CD4-positive, alpha-beta T cell treated with Interleukin-1 beta for 1 hour (primary cell): ENCODE measurements around the gene TRIO.
A peak's percentile ranks its signal among the peaks of the same experiment; 100 is the strongest.
"Not testable (repeated sequence)": the region's sequence is repeated elsewhere in the genome, so short reads cannot be mapped to it uniquely, and the experiment has no call there.

Experiments
- DNase-seq, 2 donors: peaks; one replicate each; pipeline ENCODE4 v3.0.0-alpha.2; 2020 to 2022

Gene TRIO

DNA sequence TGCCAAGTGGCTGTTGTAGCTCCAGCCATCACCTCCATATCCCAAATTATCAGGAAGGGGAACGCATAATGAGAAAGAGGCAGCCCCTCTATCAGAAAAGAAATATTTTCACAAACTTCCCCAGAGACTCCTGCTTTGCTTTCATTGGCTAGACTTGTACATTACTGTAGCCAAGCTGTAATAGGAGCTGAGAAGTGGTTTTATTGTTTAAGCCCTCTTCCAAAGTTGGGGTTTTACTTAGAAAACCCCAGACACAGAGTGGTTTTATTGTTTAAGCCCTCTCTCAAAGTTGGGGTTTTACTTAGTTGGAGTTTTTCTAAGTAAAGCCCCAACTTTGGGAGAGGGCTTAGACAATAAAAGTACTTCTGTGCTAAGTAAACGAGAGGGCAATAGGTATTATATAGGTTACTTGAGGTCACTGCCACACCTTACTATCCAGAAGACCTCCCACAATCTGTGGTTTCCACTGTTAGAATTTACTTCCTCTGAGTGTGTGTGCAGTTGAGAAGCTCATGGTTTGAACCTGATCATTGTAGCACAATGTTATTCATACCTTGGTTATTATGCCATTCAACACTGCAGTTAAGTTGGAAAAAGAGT is 222.8 kb downstream of the TRIO start:
- DNase-seq: peak in 1 of 2 donors; percentile 23

DNA sequence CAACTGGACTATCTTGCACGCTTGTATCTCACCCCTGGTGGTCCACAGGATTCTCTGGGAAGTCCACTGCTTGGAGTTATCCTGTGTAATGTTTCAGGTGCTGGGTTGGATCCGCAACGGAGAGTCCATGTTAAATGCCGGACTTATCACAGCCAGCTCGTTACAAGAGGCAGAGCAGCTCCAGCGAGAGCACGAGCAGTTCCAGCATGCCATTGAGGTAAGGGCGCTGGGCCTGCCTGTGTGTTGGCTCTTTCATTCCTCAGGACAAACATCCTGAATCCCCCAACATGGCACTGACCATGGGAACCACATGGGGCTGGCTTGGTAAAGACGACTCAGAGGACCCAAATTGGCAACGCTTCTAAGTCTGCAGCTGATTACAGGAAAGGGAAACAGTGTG is 223.6 kb downstream of the TRIO start:
- no peak for DNase-seq

DNA sequence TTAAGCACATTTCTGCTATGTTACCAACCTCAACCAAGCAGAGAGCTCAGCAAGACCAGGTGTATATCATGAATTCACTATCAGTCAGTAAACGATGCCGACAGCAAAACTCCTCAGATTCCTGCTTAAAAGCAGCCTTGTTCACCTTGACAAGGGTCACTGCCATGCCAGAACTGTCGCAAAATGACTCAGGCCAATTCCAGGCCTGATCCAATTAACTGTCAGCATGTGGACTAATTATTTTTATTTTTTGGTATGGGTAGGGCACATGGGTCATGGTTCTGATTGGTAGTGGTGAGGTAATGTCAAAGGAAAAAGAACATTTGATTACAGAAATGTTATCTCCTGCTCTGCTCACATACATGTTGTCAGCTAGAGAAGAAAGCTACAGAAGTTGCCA is 224.2 kb downstream of the TRIO start:
- no peak for DNase-seq

DNA sequence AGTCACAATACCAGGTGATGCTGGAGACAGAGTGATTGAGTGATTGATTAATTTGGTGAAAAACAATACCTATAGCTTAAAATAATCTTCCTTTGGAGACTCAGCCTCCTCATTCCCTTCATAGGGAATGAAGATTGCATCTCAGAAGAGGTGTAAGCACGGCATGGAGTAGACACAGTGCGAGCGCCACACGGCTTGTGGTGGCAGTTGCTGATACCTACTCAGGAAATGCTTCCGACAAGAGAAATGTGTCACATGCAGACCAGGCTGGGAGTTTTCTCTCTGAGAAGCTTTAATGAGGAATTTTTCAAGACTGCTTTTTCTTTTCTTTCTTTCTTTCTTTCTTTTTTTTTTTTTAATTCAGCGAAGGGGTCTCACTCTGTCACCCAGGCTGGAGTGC is 226.6 kb downstream of the TRIO start:
- no peak for DNase-seq

DNA sequence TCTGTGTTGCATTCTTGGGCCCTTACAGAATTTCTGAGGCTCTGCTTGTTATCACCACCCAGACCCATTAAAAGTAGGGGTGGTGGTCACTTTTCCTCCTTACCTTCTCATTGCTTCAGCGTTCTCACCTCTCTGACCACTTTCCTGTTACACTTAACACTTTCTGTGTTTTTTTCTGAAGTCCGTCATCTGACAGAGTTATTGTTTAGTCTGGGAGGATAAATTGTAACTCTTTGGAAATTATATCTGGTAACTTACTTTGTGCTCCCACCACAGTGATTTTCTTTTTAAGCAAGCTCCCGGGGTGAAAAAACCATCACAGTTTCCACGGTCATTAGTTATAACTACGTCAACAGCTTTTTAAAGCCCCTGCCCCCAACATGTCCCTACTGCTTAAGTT is 227.2 kb downstream of the TRIO start:
- DNase-seq: no peak

DNA sequence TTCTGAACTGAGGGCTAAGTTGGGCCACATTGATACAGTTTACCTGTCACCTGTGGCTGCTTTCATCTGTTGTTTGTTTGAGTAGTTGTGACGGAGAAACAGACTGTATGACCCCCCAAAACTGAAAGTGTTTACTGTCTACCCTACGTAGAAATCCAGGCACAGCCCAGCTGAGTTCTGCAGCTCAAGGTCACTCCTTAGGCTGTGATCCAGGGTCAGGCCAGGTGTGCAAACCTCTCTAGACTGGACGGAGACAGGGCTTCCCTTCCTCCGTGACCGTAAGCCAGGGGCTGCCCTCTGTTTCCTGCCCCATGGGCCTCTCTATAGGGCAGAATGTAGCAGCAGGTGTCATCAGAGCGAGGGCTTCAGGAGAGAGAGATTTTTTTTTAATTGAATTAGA is 230.5 kb downstream of the TRIO start:
- DNase-seq: no peak

DNA sequence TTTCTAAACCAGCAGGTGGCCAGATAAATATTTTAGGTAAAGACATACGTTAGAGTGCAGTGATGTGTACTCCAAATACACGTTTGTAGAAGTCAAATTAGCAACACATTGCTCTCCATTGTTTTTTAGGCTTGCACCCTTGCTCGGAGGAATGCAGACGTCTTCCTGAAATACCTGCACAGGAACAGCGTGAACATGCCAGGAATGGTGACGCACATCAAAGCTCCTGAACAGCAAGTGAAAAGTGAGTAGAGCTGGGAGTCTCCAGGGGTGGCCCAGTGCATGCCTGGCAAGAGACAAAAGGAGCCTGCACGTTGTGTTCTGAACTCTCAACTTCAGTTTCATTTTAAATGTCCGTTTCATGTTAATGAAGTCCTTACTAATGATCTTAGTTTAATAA is 231.0 kb downstream of the TRIO start:
- DNase-seq: no peak

DNA sequence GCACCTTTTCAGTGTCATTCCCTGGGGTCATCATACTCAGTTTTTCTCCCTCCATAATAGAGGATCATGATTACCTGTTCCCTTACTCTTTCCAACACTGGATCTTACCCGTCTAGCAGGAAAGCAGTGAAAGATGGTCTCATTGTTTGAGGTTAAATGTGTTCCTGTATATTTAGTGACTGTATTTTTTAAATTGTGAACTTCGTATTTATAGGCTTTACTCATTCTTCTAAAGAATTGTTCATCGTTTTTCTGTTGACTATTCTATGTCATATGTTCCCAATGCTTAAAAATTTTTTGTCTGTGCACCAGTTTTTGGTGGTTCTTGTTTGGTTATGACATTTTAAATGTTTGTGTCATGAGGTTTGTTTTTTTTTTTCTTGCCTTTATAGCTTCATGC is 233.6 kb downstream of the TRIO start:
- DNase-seq: no peak

DNA sequence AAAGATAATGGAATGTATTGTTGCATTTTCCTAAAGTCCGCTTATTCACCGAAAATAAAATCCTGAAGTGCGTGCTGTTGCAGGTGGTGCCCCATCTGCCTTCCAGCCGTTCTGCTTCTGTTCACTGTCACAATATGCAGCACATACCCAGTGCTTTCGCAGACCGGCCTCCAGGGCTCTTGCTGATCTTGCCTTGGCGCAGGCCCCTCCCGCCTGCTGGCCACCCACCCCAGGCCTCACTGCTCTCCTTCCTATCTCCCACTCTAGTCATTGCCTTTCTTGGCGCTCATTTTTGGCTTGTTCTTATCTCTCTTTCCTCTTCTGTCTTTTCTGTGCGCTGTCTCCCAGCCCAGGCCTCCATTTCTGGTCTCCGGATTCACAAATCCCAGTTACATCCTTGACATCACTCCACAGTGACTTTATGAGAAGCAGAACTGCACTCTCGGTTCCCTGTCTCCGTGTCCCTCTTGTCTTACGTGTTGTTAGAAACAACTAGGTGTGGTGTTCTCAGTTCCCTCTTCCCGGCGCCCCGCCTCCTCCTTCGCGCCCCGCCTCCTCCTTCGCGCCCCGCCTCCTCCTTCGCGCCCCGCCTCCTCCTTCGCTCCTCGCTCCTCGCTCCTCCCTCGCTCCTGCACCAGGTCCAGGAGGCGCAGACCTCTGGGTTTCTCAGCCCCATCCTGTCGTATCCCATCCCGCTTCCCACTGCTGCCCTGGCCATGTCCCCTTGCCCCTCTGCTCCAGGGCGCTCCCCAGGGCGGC is 236.8 kb downstream of the TRIO start:
- DNase-seq: no peak

DNA sequence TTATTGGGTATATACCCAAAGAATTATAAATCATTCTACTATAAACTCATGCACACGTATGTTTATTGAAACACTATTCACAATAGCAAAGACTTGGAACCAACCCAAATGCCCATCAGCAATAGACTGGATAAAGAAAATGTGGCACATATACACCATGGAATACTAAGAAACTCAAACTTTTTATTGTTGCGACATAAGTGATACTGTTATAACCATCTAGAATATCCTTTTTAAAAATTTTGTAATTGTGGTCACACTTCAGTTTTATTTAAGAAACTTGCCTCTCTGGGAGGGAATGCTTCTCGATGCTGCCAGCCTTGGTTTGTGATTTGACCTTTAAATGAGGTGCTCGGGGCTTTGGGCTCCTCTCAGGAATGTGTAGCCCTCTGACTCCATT is 237.6 kb downstream of the TRIO start:
- DNase-seq: no peak

DNA sequence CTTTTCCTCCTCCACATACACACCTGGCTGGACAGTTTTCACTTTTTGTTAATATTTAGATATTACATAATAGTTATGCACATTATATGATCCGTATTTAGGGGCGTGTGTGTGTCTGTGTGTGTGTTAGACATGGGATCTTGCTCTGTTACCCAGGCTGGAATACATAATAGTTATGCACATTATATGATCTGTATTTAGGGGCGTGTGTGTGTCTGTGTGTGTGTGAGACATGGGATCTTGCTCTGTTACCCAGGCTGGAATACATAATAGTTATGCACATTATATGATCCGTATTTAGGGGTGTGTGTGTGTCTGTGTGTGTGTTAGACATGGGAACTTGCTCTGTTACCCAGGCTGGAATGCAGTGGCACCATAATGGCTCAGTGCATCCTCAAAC is 239.5 kb downstream of the TRIO start:
- no peak for DNase-seq

DNA sequence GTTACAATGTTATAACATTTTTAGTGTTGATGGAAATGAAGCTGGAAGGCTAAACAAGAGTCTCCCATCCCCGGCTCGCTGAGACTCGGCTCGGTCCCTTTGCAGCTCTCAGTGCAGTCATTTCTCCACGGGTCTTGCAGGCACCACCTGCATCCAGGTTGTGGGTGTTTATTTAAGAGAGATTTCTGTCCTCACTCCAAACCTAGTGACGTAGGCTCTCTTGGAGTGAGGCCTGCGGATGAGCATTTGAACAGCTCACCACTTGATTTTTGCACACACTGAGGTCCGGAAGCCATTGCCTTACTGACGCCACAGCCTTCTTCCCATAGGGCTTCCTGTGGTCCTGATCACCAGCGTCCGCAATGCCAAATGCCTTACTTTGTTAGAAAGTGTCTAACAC is 240.8 kb downstream of the TRIO start:
- no peak for DNase-seq

DNA sequence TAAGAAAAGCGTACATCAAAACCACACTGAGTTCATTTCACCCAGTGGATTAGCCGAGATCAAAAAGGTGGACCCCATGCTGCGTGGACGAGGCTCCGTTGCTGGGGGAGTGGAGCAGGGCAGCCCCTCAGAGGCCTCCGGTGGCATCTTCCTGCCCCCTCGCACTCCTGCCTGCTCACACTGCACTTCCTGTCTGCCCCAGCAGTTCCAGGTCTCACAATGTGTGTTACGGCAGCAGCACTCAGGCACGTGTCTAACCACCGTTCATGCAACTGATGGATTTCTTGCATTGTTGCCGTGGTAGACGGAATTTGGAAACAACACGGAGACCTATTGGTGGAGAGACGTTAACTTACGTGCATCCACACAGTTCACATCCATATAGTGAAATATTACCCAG is 241.9 kb downstream of the TRIO start:
- no peak for DNase-seq

DNA sequence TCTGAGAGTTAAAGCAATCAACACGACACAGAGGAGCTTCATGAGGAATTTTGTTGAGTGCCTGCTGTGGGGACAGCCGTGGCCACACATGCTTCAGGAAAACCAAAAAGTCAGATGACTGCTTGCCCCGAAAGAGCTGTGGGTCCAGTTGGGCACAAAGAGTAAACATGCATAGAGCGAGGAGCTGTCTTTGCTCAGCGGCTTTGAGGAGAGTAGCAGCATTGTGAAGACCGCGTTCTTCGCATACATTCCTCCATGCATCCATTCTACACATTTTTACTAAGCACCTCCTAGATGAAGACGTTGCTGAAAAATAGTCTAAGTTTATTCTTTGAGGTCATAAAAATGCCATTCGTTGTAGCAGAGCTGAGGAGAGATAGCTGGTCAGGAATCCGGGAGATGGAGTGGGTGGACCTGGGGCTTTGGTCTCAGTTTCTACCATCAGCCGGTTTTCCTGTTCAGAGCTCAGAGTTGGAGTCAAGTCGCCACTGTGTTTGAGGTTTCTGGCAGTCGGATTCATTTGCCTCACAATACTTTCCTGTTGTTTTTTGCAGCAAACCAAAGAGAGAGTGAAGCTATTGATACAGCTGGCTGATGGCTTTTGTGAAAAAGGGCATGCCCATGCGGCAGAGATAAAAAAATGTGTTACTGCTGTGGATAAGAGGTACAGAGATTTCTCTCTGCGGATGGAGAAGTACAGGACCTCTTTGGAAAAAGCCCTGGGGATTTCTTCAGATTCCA is 243.9 kb downstream of the TRIO start:
- DNase-seq: no peak

DNA sequence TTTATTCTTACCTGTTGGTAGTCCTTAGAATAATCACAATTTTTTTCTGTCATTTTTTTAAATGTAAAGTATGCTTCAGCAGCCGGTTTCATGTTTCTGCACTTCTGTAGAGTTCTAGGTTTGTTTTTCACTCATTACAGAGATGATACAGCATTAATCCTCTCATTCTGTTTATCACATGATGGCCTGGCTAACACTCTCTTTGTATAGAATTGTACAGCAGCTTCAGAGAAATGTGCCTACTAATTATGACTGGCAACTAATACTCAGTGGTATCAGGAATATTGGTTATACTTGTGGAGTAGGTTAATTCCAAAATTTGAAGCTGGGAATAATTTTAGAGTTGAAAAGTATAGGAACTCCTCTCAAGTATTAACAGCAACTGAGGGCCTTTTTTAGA is 245.6 kb downstream of the TRIO start:
- no peak for DNase-seq

DNA sequence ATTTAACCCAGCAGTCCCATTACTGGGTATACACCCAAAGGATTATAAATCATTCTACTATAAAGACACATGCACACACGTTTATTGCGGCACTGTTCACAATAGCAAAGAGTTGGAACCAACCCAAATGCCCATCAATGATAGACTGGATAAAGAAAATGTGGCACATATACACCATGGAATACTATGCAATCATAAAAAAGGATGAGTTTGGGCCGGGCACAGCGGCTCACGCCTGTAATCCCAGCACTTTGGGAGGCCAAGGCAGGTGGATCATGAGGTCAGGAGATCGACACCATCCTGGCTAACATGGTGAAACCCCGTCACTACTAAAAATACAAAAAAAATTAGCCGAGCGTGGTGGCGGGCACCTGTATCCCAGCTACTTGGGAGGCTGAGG is 249.4 kb downstream of the TRIO start:
- not testable (repeated sequence) for DNase-seq

DNA sequence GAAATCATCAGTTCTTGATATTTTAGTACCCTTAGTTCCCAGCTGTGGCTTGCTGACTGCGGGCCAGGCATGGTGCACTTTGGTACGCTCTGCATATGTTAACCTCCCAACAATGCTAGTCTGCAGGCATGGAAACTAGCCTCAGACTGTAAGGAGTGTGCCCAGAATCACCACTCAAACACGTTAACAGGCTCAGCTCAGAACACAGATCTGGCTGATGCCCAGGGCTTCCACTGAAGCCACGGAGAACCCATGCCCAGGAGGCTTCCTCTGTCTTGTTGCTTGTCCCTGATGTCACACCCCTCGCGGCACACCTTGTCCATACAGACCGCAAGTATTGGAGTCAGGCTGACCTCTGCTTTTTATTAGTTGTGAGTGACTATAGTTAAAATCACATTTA is 251.2 kb downstream of the TRIO start:
- DNase-seq: no peak

DNA sequence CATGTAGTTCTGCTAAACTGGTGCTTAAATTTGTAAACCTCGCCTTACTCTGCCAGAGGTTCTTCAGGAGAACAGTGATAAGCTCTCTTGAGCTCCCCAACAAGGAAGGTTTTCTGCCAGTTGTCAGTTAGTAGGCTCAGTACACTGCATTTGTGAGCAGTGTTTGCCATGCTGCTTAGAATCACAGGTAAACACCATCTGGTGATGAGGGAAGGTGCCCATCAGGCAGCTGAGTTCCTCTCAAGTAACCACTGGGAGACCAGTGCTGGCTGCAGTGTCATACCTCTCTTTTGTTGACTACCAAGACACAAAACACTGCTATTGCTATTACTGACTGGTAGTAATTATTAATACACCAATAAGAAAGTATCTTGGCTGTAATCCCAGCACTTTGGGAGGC is 252.3 kb downstream of the TRIO start:
- DNase-seq: no peak

DNA sequence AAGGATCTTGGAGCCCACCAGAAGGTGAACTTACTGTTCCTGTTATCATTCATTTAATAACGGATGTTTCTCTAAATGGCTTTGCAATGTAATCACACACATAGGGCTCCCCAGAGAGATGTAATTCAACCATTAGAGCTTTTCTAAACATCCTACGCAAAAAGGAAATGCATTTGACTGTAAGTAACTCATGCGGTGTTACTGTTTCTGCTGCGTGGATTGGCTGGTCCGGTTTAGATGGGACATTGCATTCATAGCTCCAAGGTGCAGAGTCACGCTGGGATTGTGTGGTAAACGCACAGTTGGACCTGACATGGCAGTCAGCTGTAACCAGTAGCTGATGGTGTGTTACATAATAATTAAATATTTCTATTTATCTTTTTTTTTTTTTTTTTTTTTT is 252.9 kb downstream of the TRIO start:
- DNase-seq: no peak

DNA sequence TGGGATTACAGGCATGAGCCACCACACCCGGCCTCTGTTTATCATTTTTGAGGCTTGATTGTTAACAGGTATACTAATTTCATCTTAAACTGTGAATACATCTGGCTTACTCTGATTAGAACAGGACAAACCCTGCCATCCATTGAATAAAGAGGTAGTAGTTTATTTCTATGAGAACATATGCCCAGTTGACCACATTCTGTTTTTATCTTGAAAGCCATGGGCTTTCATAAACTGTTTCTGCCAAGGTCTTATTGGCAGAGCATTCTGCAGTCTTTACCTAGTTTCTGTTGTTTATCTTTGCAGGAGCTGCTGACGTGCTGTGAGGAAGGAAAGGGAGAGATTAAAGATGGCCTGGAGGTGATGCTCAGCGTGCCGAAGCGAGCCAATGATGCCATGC is 253.6 kb downstream of the TRIO start:
- DNase-seq: no peak

DNA sequence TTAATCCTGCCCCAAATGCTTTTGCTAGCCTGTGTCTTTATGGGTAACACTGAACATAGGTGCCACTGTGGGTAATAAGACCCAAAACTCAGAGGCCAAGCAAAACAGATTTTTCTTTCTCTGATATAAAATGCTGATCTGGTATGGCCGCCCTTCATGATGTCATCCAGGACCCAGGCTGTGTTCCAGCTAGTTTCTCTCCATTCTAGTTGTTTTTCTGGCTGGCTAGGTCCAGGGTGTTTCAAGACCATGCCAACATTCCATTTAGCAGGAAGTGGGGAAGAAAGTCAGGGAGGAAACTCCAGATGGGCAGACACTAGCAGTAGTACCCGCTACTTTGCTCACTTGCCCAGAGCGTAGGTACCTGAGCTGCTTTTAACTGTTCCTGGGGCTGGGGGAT is 254.6 kb downstream of the TRIO start:
- no peak for DNase-seq

DNA sequence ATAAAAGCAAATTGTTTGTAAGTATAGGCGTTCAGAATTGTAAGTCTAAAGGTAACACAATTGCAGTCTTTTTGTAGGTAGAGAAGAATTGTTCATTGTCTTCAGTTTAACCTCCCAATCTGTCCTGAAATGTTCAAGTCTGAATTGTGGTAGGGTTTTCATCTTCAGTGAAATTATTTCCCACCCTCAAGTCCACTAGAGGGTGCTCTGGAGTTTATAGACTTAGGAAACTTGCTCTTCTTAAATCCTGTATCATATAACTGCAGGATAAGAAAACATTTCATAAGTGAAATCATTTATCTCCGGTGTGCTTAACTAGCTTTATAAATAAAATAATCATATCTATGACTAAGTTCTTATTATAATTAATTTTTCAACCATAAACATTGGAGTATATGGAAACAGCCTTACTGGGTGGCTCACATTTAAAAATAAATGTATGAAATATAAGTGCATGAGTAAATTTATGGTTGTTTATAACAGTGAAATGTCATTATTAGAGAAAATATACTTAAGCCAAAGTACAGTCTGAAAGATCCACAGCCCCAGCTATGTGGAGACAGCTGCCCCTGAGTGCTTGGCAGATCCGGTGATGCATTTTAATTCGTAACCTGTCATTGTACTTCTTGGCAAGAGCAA is 256.0 kb downstream of the TRIO start:
- peak in 1 of 2 donors; percentile 52 for DNase-seq

DNA sequence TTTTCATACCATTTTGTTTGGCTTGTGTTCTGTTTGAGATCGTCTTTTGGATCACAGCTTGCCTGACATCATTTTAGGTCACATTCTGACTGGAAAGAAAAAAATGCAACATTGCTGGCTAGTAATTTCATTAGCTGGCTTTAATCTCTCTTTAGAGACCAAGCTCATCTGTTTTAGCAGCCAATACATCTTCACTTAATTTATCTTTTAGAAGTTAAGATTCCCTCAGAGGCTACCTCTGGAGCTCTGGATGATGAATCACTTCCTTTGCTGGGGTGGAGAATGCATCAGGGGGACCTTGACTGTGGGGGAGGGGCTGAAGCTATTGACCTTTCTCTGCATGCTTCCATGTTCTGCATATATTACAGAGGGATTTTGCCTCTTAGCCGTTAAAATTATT is 256.9 kb downstream of the TRIO start:
- DNase-seq: no peak

DNA sequence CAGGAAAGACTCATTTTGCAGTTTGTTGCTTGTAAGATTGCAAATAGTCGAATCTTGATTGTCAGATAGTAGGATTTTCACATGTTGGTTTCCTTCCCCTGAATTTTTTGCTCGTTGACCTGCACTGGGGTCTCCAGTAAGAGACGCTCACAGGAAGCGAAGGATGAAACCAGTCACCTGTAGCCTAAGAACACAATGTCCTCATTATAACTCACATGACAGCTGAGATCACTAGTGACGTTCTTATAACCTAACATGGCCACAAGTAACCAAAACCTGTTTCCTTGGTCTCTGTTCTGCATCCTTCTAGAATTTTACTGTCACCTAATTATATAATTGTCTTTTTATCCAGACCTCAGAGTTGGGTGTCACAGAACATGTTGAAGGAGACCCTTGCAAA is 257.5 kb downstream of the TRIO start:
- DNase-seq: no peak
